Keratinocyte (primary cell): Measurements from ENCODE around the gene HLTF. TPM values are rescaled to one million over a fixed set of nuclear protein-coding genes. Genes with fewer than 3 reads are reported as not detected.

Experiments
- DNase-seq: peaks from one replicate; pipeline ENCODE4 v3.0.0-alpha.2; 2011; ENCODE audit warnings: low read depth, missing footprints, low spot score
- FAIRE-seq: peaks from 2 replicates; lab custom pipeline; 2011; peaks lifted over from hg19 to GRCh38; lab: Jason Lieb, UNC
- H2AFZ ChIP-seq: 2 replicates; pipeline ENCODE4 v1.6.0; 2012; ENCODE audit warnings: low read length, control low read depth, inconsistent platforms; ENCODE audit not compliant: control insufficient read depth
- H3K27ac ChIP-seq: 2 replicates; pipeline ENCODE4 v1.5.1; 2011; ENCODE audit warnings: low read length; ENCODE audit not compliant: control insufficient read depth, insufficient read depth
- H3K27me3 ChIP-seq: 3 replicates; pipeline ENCODE4 v1.6.0; 2011; ENCODE audit warnings: low read length; ENCODE audit not compliant: control insufficient read depth, insufficient read depth; ENCODE audit errors: extremely low read depth
- H3K36me3 ChIP-seq, 2 experiments: 2 replicates in 1 of 2; 3 replicates in 1 of 2; pipeline ENCODE4 v1.5.1; 2011; ENCODE audit warnings: low read length in 2 of 2, mild to moderate bottlenecking in 1 of 2; ENCODE audit not compliant: control insufficient read depth in 2 of 2, insufficient read depth in 2 of 2; ENCODE audit errors: extremely low read depth in 1 of 2
- H3K4me1 ChIP-seq: 3 replicates; pipeline ENCODE4 v1.5.1; 2011; ENCODE audit warnings: low read length; ENCODE audit not compliant: control insufficient read depth, insufficient read depth; ENCODE audit errors: extremely low read depth
- H3K4me2 ChIP-seq: 3 replicates; pipeline ENCODE4 v1.6.0; 2011; ENCODE audit warnings: low read depth, low read length; ENCODE audit not compliant: control insufficient read depth, insufficient read depth; ENCODE audit errors: extremely low read depth
- H3K4me3 ChIP-seq, 3 experiments: fragments of 200-600 bp in 1 of 3; sonication (generic) in 1 of 3; 2 replicates in 2 of 3; 3 replicates in 1 of 3; pipeline ENCODE4 v1.5.1; 2011 to 2016; ENCODE audit warnings: low read length in 3 of 3, mild to moderate bottlenecking in 3 of 3, control low read depth in 2 of 3, inconsistent platforms in 1 of 3, low read depth in 1 of 3, mixed read lengths in 1 of 3, mixed run types in 1 of 3, moderate library complexity in 1 of 3; ENCODE audit not compliant: control insufficient read depth in 2 of 3, insufficient read depth in 2 of 3; ENCODE audit errors: extremely low read depth in 1 of 3
- H3K79me2 ChIP-seq: 2 replicates; pipeline ENCODE4 v1.6.0; 2012; ENCODE audit warnings: low read length; ENCODE audit not compliant: control insufficient read depth, insufficient read depth
- H3K9ac ChIP-seq: 3 replicates; pipeline ENCODE4 v1.6.0; 2011; ENCODE audit warnings: low read length; ENCODE audit not compliant: control insufficient read depth, insufficient read depth; ENCODE audit errors: extremely low read depth
- H3K9me1 ChIP-seq: 3 replicates; pipeline ENCODE4 v1.6.0; 2011; ENCODE audit warnings: low read length; ENCODE audit not compliant: control insufficient read depth, insufficient read depth; ENCODE audit errors: extremely low read depth
- H3K9me3 ChIP-seq: 2 replicates; pipeline ENCODE4 v1.5.1; 2012; ENCODE audit warnings: low read depth, low read length; ENCODE audit not compliant: control insufficient read depth
- H4K20me1 ChIP-seq: 3 replicates; pipeline ENCODE4 v1.6.0; 2011; ENCODE audit warnings: low read length; ENCODE audit not compliant: control insufficient read depth, insufficient read depth; ENCODE audit errors: extremely low read depth
- EZH2 ChIP-seq: IDR thresholded peaks from one replicate; pipeline ENCODE4 v1.6.1; 2012; ENCODE audit warnings: inconsistent platforms, mild to moderate bottlenecking, low read length, moderate library complexity
- dilution Hi-C: fragments of 300-500 bp; cut with MboI; formaldehyde crosslinking; loops from one replicate; pipeline ENCODE4 v1.7.0; 2020; ENCODE audit warnings: low sequenced_read_pairs; ENCODE audit not compliant: extremely low pct_ligation_motif_present
- polyA plus RNA-seq, 5 experiments: library from polyadenylated mRNA; depleted of rRNA in 3 of 5; stranded (reverse) in 3 of 5; stranded (forward) in 1 of 5; unstranded in 1 of 5; fragments of >200 nt; gene quantifications; 1 replicate in 1 of 5; 2 replicates in 3 of 5; 3 replicates in 1 of 5; pipeline versions ENCODE4 v1.2.1 to v1.2.3, GENCODE V29; 2011 to 2012; ENCODE audit warnings: missing spikeins in 2 of 5, low read depth in 1 of 5, low replicate concordance in 1 of 5
- TF ChIP-seq, protein P1 (sequence below), 3 experiments: IDR thresholded peaks in 1 of 3; conservative IDR thresholded peaks in 1 of 3; optimal IDR thresholded peaks in 1 of 3; 2 replicates in 2 of 3; 3 replicates in 1 of 3; pipeline versions ENCODE3 to v1.5.1; 2011; ENCODE audit warnings: low read length in 3 of 3, mild to moderate bottlenecking in 3 of 3, moderate library complexity in 2 of 3, control low read depth in 1 of 3, inconsistent platforms in 1 of 3; ENCODE audit not compliant: insufficient read depth in 2 of 3; ENCODE audit errors: extremely low read depth in 1 of 3

HLTF gene
- polyA plus RNA-seq, 1 donor (not counting 4 experiments of a cell fraction or from before 2014, with no cell fraction given), result 9.1 TPM

GRCh38 chr3:149042789-149043386 lies 43.4 kb downstream of the HLTF start:
- TF ChIP-seq, protein P1, sequence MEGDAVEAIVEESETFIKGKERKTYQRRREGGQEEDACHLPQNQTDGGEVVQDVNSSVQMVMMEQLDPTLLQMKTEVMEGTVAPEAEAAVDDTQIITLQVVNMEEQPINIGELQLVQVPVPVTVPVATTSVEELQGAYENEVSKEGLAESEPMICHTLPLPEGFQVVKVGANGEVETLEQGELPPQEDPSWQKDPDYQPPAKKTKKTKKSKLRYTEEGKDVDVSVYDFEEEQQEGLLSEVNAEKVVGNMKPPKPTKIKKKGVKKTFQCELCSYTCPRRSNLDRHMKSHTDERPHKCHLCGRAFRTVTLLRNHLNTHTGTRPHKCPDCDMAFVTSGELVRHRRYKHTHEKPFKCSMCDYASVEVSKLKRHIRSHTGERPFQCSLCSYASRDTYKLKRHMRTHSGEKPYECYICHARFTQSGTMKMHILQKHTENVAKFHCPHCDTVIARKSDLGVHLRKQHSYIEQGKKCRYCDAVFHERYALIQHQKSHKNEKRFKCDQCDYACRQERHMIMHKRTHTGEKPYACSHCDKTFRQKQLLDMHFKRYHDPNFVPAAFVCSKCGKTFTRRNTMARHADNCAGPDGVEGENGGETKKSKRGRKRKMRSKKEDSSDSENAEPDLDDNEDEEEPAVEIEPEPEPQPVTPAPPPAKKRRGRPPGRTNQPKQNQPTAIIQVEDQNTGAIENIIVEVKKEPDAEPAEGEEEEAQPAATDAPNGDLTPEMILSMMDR (optimal IDR thresholded peaks at IDR 0.05 in 1 of 3, IDR thresholded peaks at IDR 0.05 in 1 of 3, conservative IDR thresholded peaks at IDR 0.05 in 1 of 3; ENCODE audit: extremely low read depth in 1 of 3, insufficient read depth in 2 of 3, low read length in 3 of 3), result no peak
- TF ChIP-seq EZH2, result no peak
- no peaks in the 10 kb centered on the region for H3K4me1 ChIP-seq
- no peaks in the 10 kb centered on the region for H3K27me3 ChIP-seq
- H3K9me3 ChIP-seq, result no peaks in the 10 kb centered on the region
- no peak overlapping the region for H3K27ac ChIP-seq
- dilution Hi-C loops, result no loop called here
- no peak overlapping the region for H2AFZ ChIP-seq
- H3K36me3 ChIP-seq, result no peaks in the 10 kb centered on the region
- no peak overlapping the region for H3K4me3 ChIP-seq
- DNase-seq, result no peak
- H3K9me1 ChIP-seq, result no peaks in the 10 kb centered on the region
- H3K79me2 ChIP-seq, result no peaks in the 10 kb centered on the region
- FAIRE-seq, result no peak
- no peaks in the 10 kb centered on the region for H4K20me1 ChIP-seq
- no peak overlapping the region for H3K4me2 ChIP-seq
- no peak overlapping the region for H3K9ac ChIP-seq

DNA sequence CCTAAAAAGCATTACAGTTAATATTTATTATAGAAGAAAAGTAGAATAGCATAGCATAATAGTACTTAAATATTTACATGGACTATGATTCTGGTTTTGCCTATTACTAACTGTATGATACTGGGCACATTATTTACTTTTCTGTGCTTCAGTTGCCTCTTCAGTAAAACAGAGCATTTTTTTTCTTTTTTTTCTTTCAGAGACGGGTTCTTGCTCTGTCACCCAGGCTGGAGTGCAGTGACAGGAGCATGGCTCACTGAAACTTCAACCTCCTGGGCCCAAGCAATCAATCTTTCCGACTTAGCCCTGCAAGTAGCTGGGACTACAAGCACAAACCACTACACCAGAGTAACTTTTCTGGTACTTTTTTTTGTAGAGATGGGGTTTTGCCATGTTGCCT lies 48.0 kb downstream of the HLTF start:
- H3K36me3 ChIP-seq, result no peaks in the 10 kb centered on the region
- H3K9me3 ChIP-seq, result no peaks in the 10 kb centered on the region
- no peak overlapping the region for H3K4me3 ChIP-seq
- H3K27me3 ChIP-seq, result no peaks in the 10 kb centered on the region
- TF ChIP-seq, protein P1 (optimal IDR thresholded peaks at IDR 0.05 in 1 of 3, IDR thresholded peaks at IDR 0.05 in 1 of 3, conservative IDR thresholded peaks at IDR 0.05 in 1 of 3; ENCODE audit: extremely low read depth in 1 of 3, insufficient read depth in 2 of 3, low read length in 3 of 3), result no peak
- no peak for TF ChIP-seq EZH2
- FAIRE-seq, result no peak
- no peak overlapping the region for H2AFZ ChIP-seq
- no peaks in the 10 kb centered on the region for H3K9me1 ChIP-seq
- no peaks in the 10 kb centered on the region for H3K79me2 ChIP-seq
- H3K9ac ChIP-seq, result no peak overlapping the region
- dilution Hi-C loops, result no loop called here
- DNase-seq, result no peak
- no peaks in the 10 kb centered on the region for H3K4me1 ChIP-seq
- no peak overlapping the region for H3K27ac ChIP-seq
- H4K20me1 ChIP-seq, result no peaks in the 10 kb centered on the region
- H3K4me2 ChIP-seq, result no peak overlapping the region
